NCI-H1105 (cell line): ENCODE measurements around the gene CD19.
A peak's percentile ranks its signal among the peaks of the same experiment; 100 is the strongest.
"Not testable (repeated sequence)": the region's sequence is repeated elsewhere in the genome, so short reads cannot be mapped to it uniquely, and the experiment has no call there.

Experiments
- DNase-seq: peaks from one replicate; lab custom pipeline; 2025; lab: John Stamatoyannopoulos, UW

The CD19 gene

GRCh38 chr16:28936784-28937155, 5.0 kb downstream of the CD19 start:
- DNase-seq = no peak

DNA sequence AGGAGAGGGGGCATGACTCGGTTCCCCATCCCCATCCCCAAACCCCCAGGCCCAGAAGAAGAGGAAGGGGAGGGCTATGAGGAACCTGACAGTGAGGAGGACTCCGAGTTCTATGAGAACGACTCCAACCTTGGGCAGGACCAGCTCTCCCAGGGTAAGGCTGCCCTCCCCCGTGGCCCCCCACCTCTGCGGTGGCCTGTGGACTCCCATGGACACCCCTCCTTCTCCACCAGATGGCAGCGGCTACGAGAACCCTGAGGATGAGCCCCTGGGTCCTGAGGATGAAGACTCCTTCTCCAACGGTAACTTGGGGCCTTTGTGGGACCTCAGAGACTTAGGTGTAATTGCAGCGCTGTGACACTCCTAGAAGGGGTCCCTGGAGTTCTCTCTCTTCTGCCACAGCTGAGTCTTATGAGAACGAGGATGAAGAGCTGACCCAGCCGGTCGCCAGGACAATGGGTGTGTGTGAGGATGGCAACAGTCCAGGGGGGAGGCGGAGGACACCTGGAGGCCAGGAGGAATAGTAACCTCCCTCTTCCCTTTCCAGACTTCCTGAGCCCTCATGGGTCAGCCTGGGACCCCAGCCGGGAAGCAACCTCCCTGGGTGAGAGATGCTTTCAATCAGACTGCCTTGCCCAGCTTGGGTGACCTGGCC, 5.6 kb downstream of the CD19 start:
- DNase-seq = no peak

GRCh38 chr16:28938721-28939120, 7.0 kb downstream of the CD19 start:
- no peak for DNase-seq

DNA sequence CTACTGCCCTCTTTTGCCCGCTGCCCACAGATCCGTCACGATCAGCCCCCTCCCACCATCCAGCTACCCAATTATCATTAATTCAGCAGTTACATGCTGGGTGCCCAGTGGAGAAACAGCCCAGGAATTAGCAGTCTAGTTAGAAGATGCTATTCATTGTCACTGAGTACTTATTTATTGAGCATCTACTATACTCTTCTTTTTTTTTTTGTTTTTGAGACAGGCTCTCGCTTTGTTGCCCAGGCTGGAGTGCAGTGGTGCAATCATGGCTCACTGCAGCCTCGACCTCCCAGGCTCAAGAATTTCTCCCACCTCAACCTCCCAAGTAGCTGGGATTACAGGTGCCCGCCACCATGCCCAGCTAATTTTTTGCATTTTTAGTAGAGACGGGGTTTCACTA, 8.1 kb downstream of the CD19 start:
- DNase-seq = not testable (repeated sequence)

DNA sequence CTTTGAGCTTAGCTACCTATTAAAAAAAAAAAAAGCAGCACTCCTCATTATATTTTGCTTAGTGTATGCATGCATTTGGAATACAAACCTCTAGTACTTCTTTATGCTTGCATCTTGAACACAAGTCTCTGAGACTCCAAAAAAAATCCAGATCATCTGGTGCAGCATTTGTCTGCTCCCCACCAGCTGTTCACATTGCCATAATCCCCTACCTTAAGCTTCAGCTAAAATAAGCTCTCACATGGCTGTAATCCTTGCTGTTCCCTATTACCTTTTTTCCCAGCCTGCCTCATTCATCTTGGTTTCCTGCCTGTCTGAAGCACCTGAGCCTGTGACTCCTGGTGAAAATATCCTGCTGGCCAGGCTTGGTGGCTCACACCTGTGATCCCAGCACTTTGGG, 11.5 kb downstream of the CD19 start:
- DNase-seq = no peak

DNA sequence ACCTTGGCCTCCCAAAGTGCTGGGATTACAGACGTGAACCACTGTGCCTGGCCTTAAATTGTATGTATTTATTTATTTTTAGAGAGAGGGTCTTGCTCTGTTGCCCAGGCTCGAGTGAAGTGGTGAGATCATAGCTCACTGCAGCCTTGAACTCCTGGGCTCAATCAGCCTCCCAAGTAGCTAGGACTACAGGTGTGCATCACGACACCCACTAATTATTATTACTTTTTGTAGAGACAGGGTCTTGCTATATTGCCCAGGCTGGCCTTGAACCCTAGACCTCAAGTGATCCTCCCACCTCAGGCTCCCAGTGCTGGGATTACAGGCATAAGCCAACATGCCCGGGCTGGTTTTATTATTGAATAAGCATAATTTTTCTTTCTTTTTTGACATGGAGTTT, 14.9 kb downstream of the CD19 start:
- DNase-seq = no peak

DNA sequence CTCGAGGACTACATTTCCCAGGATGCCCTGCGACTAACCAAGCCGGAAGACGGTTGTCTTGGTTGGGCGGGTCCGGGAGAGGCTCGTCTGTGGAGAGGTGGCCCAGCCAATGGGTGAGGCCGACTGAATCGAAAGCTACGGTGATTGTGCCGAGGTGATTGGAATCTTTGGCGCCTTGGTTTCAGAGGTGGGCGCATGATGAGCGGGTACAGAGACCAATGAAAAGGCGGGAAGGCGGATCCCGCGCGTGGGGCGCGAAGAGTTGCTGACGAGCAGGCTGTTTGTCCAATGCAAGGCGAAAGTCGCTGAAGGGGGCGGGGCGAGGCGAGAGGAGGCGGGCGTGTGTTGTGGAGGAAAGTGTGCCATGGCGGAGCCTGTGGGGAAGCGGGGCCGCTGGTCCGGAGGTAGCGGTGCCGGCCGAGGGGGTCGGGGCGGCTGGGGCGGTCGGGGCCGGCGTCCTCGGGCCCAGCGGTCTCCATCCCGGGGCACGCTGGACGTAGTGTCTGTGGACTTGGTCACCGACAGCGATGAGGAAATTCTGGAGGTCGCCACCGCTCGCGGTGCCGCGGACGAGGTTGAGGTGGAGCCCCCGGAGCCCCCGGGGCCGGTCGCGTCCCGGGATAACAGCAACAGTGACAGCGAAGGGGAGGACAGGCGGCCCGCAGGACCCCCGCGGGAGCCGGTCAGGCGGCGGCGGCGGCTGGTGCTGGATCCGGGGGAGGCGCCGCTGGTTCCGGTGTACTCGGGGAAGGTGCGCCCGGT, 19.1 kb downstream of the CD19 start, which contains the start of gene NFATC2IP:
Gene NFATC2IP, plus strand, starts transcription at position 290 of the 762 bp plus-strand sequence. Its CDS starts 75 bp downstream, at position 365.
- peak; percentile 97 for DNase-seq

GRCh38 chr16:28951410-28951943, 19.7 kb downstream of the CD19 start:
- DNase-seq = no peak

DNA sequence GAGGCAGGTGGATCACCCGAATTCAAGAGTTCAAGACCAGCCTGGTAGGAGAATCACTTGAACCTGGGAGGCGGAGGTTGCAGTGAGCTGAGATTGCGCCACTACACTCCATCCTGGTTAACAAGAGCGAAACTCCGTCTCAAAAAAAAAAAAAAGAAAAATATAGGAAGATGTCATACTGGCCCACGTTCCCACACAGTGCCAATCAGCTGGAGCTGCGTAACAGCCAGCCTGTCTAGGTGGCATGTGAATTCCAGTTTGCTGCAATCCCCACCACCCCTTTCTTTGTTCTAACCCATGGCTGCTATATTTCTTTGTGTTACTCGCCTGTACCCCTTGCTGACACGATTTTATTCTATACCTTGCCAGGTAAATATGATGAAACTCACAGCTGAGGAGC, 26.4 kb downstream of the CD19 start:
- no peak for DNase-seq

- DNase-seq = no peak
These were observed 27.1 kb downstream of the CD19 start for GRCh38 chr16:28958836-28959235.

DNA sequence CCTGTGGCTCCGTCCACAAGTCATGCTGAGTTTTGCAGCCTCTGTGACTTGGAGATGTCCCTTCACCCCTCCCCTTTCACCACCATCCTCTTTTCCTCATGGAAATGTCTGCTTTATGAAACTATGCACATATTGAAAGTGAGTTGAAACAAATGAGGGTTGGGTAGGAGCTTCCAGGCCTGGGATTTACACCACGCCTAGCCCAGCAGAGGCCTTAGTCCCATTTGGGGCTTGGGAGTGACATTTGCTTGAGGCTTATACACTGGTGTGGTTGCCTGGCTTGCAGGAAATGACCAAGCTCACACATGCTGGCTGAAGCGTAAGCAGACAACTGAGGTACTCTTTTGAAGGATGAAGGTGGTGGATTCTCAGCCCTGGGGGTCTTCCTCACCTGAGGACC, 32.3 kb downstream of the CD19 start:
- no peak for DNase-seq

GRCh38 chr16:28964496-28964895, 32.7 kb downstream of the CD19 start:
- DNase-seq = no peak

GRCh38 chr16:28967156-28967555, 35.4 kb downstream of the CD19 start:
- DNase-seq = no peak

GRCh38 chr16:28969696-28970095, 37.9 kb downstream of the CD19 start:
- not testable (repeated sequence) for DNase-seq

DNA sequence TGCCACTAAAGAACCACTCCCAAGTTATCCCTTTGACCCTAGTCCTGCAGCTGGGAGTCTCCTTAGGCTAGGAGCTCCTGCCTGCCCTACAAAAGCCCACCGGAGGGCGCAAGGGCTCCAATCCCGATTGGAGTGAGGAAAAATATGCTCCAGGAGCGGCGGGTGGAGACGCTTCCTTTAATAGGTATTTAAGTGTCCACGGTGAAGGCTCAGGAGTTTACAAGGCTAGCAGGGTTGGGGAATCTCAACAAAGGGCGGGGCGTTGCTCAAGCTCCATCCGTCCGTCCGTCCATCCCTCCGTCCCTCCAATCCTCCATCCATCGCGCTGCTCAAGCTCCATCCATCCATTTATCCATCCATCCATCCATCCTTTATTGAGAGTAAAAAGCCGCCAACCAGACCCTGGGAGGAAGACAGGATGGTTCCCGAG, 42.3 kb downstream of the CD19 start:
- peak; percentile 53 for DNase-seq

- DNase-seq = peak; percentile 93
These were observed 42.8 kb downstream of the CD19 start, which contains the start of gene SPNS1 for GRCh38 chr16:28974437-28975157. Gene SPNS1, plus strand, starts transcription at chr16:28974778. Its CDS starts 374 bp downstream, at chr16:28975152.

GRCh38 chr16:28975158-28975599, 43.4 kb downstream of the CD19 start:
- DNase-seq = no peak

DNA sequence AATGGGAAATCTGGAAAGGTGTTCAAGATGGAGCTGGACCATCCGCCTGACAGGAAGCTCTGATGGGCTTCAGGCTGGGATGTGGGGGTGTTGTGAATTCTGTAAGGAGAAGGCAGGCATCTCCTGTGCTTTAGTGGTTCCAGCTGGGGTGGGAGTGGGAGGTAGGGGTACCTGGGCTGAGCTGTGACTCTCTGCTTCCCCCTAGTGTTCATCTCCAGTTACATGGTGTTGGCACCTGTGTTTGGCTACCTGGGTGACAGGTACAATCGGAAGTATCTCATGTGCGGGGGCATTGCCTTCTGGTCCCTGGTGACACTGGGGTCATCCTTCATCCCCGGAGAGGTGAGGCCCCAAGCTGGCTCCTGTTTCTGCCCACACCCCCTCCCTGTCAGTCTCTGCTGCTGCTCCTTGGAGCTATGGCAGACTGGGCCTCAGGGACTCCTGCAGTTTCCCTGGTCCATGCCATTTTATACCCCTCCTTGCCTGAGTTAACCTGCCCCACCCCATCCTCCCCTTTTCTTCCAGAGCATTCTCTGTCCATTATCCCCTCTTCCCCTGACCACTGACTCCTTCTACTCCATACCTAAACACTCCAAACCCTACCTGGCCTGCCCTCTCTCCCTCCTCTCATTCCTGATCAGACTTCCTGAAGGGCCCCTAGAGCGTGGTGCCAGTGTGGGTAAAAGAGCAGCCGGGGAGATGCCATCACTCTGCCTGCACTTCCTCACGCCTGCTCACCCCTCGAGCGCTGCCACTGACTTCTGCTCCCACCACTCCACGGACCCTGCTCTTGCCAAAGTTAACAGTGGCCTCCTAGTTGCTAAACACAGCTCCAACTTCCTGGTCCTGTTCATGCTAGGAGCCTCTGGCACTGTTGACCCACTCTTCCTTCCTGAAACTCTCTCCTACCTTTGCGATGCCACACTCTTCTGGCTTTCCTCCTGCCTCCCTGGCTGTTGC, 46.2 kb downstream of the CD19 start:
- peak; percentile 19 for DNase-seq

DNA sequence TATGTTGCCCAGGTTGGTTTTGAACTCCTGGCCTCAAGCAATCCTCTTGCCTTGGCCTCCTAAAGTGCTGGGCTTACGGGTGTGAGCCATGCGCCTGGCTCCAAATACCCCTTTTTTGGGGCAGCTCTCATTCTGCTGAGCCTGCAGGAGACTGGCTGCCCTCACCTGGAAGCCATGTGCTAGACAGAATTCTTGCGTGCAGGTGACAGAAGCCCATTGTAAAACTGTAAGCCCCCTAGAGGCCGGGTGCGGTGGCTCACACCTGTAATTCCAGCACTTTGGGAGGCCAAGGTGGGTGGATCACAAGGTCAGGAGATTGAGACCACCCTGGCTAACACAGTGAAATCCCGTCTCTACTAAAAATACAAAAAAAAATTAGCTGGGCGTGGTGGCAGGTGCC, 48.6 kb downstream of the CD19 start:
- DNase-seq = not testable (repeated sequence)

- no peak for DNase-seq
These were observed 49.2 kb downstream of the CD19 start for GRCh38 chr16:28980929-28981328.

DNA sequence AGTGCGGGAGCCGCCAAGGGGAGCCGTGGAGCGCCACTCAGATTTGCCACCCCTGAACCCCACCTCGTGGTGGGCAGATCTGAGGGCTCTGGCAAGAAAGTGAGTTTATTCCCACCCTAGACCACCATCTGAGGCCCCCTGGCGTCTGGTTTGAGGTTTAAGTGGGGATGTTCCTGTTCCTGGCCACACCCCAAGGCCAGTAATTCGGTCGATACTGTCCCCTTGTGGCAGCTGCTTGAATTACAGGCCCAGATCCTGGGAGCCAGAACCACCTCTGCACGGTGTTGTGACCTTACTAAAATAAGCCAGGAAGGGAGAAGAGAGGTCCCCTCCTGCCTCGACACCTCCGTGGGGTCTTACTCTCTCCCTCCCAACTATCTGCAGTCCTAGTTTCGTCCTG, 49.7 kb downstream of the CD19 start:
- DNase-seq = no peak
